ENCODE results near the gene SLC23A3.

DNA sequence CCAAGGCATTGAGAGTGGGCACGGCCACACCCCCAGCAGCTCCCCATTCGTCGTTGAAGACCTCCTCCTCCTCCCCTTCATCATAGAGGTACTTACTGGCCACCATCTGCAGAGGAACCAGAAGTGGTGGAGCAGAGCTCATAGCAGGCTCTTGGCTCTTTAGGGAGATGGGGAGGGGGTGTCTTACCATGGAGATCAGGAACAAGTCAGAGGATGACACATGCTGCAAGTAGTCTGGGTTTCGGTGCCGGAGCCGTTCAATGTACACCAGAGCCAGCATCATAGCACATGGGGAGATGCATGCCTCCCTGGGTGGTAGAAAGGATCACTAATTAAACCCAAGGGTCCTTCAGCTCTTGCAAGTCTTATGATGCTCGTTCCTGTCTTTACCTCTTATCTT, 5.0 kb upstream of the SLC23A3 start:
- TF ChIP-seq RARB (CRISPR knock-in tag; IDR thresholded peaks at IDR 0.05), result no peak
- no peak for TF ChIP-seq ZC3H10 (CRISPR knock-in tag; IDR thresholded peaks at IDR 0.05)
- TF ChIP-seq, protein P1, sequence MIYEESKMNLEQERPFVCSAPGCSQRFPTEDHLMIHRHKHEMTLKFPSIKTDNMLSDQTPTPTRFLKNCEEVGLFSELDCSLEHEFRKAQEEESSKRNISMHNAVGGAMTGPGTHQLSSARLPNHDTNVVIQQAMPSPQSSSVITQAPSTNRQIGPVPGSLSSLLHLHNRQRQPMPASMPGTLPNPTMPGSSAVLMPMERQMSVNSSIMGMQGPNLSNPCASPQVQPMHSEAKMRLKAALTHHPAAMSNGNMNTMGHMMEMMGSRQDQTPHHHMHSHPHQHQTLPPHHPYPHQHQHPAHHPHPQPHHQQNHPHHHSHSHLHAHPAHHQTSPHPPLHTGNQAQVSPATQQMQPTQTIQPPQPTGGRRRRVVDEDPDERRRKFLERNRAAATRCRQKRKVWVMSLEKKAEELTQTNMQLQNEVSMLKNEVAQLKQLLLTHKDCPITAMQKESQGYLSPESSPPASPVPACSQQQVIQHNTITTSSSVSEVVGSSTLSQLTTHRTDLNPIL (CRISPR knock-in tag; IDR thresholded peaks at IDR 0.05; ENCODE audit: low read depth), result no peak
- no peak for TF ChIP-seq ZFP30 (CRISPR knock-in tag; IDR thresholded peaks at IDR 0.05)
